Caki2 (cell line): Measurements from ENCODE around the gene WDR87. TPM values are rescaled to one million over a fixed set of nuclear protein-coding genes. Genes with fewer than 3 reads are reported as not detected.
A peak's percentile ranks its signal among the peaks of the same experiment; 100 is the strongest.
"Not testable (repeated sequence)": the region's sequence is repeated elsewhere in the genome, so short reads cannot be mapped to it uniquely, and the experiment has no call there.

Experiments
- DNase-seq: peaks from one replicate; pipeline ENCODE4 v3.0.0-alpha.2; 2015; ENCODE audit warnings: low read depth
- in situ Hi-C: cut with HindIII; loops from 2 replicates; pipeline ENCODE4 v1.10.0; 2016; ENCODE audit warnings: low sequenced_read_pairs, low pct_unique_long_range_greater_than_20kb, mixed read lengths
- total RNA-seq: library from RNA; depleted of rRNA; stranded (reverse); fragments of >200 nt; shearing (Covaris generic); gene quantifications from 2 replicates; pipeline ENCODE4 v1.2.3, GENCODE V29; 2014; ENCODE audit warnings: low replicate concordance

WDR87 gene
- total RNA-seq, 1 experiment from 2014 or later, result not detected

- peak; percentile 77 for DNase-seq
- in situ Hi-C loops, result no loop called here
These were observed 26.9 kb upstream of the WDR87 start for GRCh38 chr19:37932985-37933936.

- in situ Hi-C loops, result no loop called here
- DNase-seq, result peak; percentile 99
These were observed 25.7 kb upstream of the WDR87 start for GRCh38 chr19:37931881-37932655.

- DNase-seq, result no peak
- in situ Hi-C loops, result no loop called here
These were observed 24.0 kb upstream of the WDR87 start for GRCh38 chr19:37930416-37930815.

GRCh38 chr19:37929355-37929923 is 23.0 kb upstream of the WDR87 start:
- in situ Hi-C loops, result no loop called here
- DNase-seq, result no peak

DNA sequence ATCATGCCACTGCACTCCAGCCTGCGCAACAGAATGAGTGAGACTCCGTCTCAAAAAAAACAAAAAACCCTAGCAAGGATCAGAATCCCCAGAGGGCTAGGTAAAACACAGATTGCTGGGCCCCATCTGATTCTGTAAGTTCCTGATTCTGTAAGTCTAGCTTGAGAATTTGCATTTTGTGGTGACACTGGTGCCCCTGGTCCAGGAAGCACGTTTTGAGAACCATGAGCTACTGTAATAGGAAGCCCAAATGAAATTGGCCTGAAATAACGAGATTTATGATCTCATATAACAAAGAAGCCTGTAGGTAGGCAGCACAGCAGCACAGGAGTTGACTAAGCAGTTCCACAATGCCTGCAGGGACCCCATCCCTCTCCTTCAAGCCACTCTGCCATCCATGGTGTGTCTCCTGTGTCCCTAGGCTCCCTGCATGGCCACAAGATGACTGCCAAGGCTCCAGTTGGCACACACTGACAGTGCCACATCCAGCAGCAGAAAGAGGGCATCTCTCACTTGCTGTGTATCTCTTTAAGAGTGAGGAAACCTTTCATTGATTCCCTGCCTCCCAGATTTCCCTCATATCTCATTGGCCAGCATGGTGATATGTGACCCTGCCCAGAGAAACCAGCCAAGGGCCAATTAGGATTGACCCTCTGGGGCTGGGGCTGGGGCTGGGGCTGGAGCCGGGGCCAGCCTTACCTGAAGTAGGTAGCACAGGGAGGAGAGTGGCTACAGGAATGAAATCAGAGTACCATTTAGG is 22.3 kb upstream of the WDR87 start:
- peak; percentile 56 for DNase-seq
- in situ Hi-C loops, result no loop called here

DNA sequence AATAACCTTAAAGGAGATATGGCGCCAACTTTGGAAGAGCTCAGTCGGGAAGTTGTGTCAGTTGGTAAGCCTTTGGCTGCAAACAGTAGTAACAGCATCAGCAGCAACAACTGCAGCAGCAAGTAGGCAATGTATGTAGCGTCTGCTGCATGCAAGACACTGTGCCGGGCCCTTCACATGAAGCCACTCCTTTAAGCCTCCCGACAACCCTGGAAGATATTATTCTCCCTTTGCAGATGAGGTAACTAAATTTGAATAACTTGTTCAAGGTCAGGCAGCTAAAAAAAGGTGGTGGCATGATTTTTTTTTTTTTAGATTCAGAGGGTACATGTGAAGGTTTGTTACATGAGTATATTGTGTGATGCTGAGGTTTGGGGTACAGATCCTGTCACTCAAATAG is 20.3 kb upstream of the WDR87 start:
- no peak for DNase-seq
- in situ Hi-C loops, result no loop called here

DNA sequence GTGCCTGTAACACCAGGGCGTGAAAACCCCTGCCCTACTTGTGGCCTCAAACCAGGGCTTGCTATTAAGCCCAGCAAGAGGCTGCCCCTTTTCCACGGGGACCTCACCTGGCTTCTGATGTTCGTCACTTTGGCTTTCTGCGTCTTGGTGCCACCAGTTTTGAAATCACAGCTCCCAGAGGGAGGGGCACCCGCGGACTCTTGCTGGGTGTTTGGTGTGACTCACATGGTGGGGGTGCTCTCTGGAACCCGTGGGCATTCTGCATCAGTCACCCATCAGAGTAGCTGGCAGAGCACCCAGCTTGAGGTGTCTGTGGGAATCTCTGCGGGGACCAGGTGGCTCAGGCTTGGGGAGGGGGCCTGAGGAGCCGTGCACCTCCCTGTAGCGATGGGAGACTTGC is 19.9 kb upstream of the WDR87 start:
- in situ Hi-C loops, result no loop called here
- DNase-seq, result no peak

- no peak for DNase-seq
- in situ Hi-C loops, result no loop called here
These were observed 18.8 kb upstream of the WDR87 start for GRCh38 chr19:37925212-37925611.

GRCh38 chr19:37924573-37924972 is 18.2 kb upstream of the WDR87 start:
- in situ Hi-C loops, DNase-seq: not testable (repeated sequence)

GRCh38 chr19:37920591-37921450 is 14.4 kb upstream of the WDR87 start:
- in situ Hi-C loops, result no loop called here
- DNase-seq, result no peak

GRCh38 chr19:37914908-37915307 is 8.5 kb upstream of the WDR87 start:
- in situ Hi-C loops, result no loop called here
- no peak for DNase-seq

DNA sequence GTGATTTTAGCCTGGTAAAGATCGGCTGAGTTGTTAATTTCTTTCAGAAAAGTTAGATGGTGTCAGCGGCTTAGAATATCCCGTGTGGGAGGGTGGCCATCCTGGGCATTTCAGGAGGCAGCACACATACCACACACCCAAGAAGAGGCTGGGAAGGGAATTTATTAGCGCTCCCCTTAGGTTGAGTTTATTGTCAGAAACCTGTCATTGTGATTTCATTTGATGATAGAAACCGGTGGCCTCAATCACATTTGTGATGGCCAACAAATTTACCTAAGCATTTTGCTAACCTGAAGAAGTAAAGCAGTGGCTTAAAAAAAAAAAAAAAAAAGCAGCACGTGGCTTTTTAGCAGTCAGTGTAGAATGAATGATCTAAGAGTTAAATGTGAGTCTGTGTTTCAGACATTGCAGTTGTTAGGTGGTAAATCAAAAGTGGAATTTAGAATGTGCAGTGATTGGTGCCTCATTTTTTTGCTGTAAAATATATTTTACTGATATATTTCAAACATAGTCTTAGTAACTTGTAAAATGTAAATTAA is 3.3 kb upstream of the WDR87 start:
- DNase-seq, result no peak
- in situ Hi-C loops, result no loop called here

DNA sequence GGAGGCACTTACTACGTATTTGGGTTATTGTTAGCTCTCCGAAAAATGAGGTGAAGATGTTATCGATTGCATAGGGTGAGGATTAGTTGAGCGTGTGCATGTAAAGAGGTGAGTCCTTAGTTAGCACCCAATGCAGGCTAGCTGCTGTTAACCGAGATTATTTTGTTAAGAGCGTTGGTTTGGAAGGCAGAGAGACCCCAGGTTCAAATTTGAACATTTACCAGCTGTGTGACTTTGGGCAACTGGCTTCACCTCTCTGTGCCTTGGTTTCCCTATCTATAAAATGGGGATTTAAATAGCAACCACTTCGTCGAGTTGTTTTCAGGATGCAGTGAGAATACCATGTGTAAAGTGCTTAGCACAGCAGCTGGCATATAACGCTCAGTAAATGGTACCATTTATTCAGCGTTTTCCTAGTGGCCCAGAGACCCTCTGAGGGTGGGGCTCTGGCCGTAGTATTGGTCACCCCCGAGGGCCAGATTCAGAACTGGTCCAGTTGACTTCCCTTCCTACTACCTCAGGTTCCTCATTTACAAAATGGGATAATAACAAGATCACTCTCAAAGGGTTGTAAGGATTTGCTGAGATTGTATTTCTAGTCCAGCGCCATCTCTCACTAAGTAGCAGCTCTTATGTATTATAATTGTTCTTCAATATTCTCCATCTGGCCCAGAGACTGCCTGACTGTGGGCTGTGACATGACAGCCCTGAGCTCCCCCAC is 1.5 kb upstream of the WDR87 start:
- DNase-seq, result no peak
- in situ Hi-C loops, result no loop called here

DNA sequence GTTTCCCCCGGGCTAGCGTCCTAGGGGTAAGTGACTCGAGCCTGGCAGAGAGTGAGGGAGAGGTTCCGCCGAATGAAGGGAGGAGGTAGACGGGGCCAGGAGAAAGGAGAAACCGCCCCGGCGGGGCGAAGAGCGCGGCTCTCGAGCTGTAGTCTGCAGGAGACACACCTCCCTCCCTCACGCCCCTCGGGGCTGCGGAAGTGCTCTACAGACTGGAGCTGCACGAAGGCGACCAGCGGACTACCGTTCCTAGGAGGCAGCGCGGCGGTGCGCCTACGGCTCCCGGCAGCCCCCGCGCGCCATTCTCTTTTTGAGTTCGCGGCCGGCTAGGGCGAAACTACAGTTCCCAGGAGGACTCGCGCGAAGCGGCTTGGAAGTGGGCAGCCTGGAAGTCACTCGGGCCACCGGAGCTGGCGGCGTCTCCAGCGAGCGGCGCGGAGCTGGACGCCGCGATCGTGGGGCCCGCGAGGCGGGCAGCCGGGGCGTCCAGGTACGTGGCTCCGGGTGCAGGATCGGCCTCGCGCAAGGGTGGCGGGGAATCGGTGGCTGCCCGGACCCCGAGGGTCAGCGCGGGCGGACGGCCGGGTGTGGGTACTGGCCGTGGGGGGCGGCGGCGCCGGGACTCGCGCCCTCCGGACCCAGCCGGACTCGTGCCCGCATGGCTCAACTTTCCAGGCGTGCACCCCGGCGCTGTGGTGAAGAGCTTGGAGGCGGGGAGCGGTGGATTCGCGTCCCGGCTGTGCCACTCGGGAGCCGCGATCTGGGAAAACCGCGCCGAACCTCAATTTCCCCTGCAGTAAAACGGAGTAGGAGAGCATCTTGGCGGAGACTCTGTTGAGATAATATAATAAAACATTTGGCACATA is 708 bp upstream of the WDR87 start, which contains the start of gene SIPA1L3:
TSS of gene SIPA1L3 (plus strand) at position 340 of the 866 bp plus-strand sequence. CDS start 174,358 bp downstream, outside the sequence.
- DNase-seq, result peak; percentile 98
- in situ Hi-C loops, result no loop called here

GRCh38 chr19:37903096-37903495 is 3.3 kb downstream of the WDR87 start:
- in situ Hi-C loops, result no loop called here
- no peak for DNase-seq

DNA sequence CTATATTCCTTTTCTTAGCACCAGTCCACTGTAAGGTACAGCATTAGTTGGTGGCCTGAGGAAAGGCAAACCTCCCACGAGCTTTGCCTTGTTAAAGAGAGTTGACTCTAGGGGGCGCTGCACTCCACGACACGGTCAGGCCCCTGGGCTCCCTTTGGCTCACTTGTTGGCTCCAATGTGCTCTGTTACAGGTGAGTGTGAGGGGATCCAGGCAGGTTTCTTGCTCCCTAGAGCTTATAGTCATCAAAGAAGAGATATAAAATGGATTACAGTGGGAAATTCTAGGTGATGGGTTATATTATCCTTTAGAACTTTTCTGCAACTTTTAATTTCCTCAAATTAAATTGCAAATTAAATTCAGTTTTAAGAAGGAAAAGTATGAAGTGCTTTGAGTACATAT is 3.7 kb downstream of the WDR87 start:
- peak; percentile 77 for DNase-seq

More for the DNA sequence above, 3.7 kb downstream of the WDR87 start:
- in situ Hi-C loops, result no loop called here
